ENCODE data around the gene GSK3A. TPM values are rescaled to one million over a fixed set of nuclear protein-coding genes. Genes with fewer than 3 reads are reported as not detected.
"Not testable (repeated sequence)": the region's sequence is repeated elsewhere in the genome, so short reads cannot be mapped to it uniquely, and the experiment has no call there.

GSK3A gene
- total and polyA plus RNA-seq, 7 experiments from 2014 or later: 11.4 to 52.0 (median 30.6) TPM

- Histone ChIP-seq H3K4me3 (ENCODE audit: low read length) (peak overlapping the region; percentile 85), H3K27ac (ENCODE audit: low read depth, low read length) (peak overlapping the region; percentile 95), H3K27me3 (ENCODE audit: control insufficient read depth in 2 of 2, insufficient read depth in 2 of 2, low read length in 2 of 2) (no peaks in the 10 kb centered on the region), H3K36me3 (ENCODE audit: control insufficient read depth in 2 of 3, insufficient read depth in 3 of 3, low read length in 3 of 3) (peaks cover 0 to 13% (median 0%) of the 10 kb centered on the region in 3 experiments), H3K9me3 (ENCODE audit: control insufficient read depth in 2 of 3, low read length in 3 of 3) (no peaks in the 10 kb centered on the region), H3K4me1 (ENCODE audit: control insufficient read depth in 2 of 2, insufficient read depth in 2 of 2, low read length in 2 of 2) (peaks cover 23 to 29% of the 10 kb centered on the region in 2 donors)
- H3K4me3 Mint-ChIP-seq: no peak overlapping the region
- ATAC-seq: peak; percentile 75
- H3K4me1 Mint-ChIP-seq: peaks cover 8 to 30% (median 25%) of the 10 kb centered on the region in 7 donors
- ChIA-PET POLR2A (interaction anchor here (0.6 to 1.4 kb wide), 2 partner anchors 9 to 12 kb away, joined by 4 to 9 read pairs; no protein-coding TSS in a partner anchor), CTCF (no interaction called here)
- H3K36me3 Mint-ChIP-seq: peaks cover 0 to 8% (median 3%) of the 10 kb centered on the region in 5 donors
- no peak overlapping the region for H3K27ac Mint-ChIP-seq
- H3K27me3 Mint-ChIP-seq: no peaks in the 10 kb centered on the region
- no peaks in the 10 kb centered on the region for H3K9me3 Mint-ChIP-seq
- intact Hi-C loops (cut with micrococcal nuclease): loop anchor here (1.0 to 5.0 kb wide), 13 partner anchors 12 to 1823 kb away; partner anchors contain the start of genes ERF (in 2 of the 2), PAFAH1B3 (in 2 of the 2), PRR19 (in 2 of the 2) and DEDD2 (in 1 of the 2)
- DNase-seq: peak; percentile 93 to 100 (median 100)
Observed at GRCh38 chr19:42268142-42268703, 25.8 kb upstream of the GSK3A start.

- Mint-ChIP-seq H3K4me3 (no peak overlapping the region), H3K27me3 (no peaks in the 10 kb centered on the region), H3K27ac (no peak overlapping the region), H3K36me3 (peaks cover 0 to 8% (median 0%) of the 10 kb centered on the region in 5 donors), H3K9me3 (no peaks in the 10 kb centered on the region), H3K4me1 (peaks cover 8 to 30% (median 23%) of the 10 kb centered on the region in 7 donors)
- Histone ChIP-seq H3K27me3 (ENCODE audit: control insufficient read depth in 2 of 2, insufficient read depth in 2 of 2, low read length in 2 of 2) (no peaks in the 10 kb centered on the region), H3K36me3 (ENCODE audit: control insufficient read depth in 2 of 3, insufficient read depth in 3 of 3, low read length in 3 of 3) (peaks cover 0 to 8% (median 0%) of the 10 kb centered on the region in 3 experiments), H3K4me1 (ENCODE audit: control insufficient read depth in 2 of 2, insufficient read depth in 2 of 2, low read length in 2 of 2) (peaks cover 23 to 29% of the 10 kb centered on the region in 2 donors), H3K9me3 (ENCODE audit: control insufficient read depth in 2 of 3, low read length in 3 of 3) (no peaks in the 10 kb centered on the region), H3K27ac (ENCODE audit: low read depth, low read length) (peak overlapping the region; percentile 95), H3K4me3 (ENCODE audit: low read length) (peak overlapping the region; percentile 85)
- CTCF ChIA-PET: interaction anchor here (0.6 kb wide), 1 partner anchor 156 kb away, joined by 3 read pairs; no protein-coding TSS in a partner anchor
- intact Hi-C loops (cut with micrococcal nuclease): loop anchor here (1.0 to 5.0 kb wide), 13 partner anchors 12 to 1823 kb away; partner anchors contain the start of genes ERF (in 2 of the 2), PAFAH1B3 (in 2 of the 2), PRR19 (in 2 of the 2) and DEDD2 (in 1 of the 2)
- ATAC-seq (no peak), DNase-seq (no peak)
- POLR2A ChIA-PET: interaction anchor here (0.6 to 1.4 kb wide), 4 partner anchors 9 to 23 kb away, joined by 4 to 9 read pairs (median 6); no protein-coding TSS in a partner anchor
Observed at GRCh38 chr19:42267644-42268141, 25.3 kb upstream of the GSK3A start.

- not testable (repeated sequence) for H3K27me3 Mint-ChIP-seq; H3K9me3 ChIP-seq (ENCODE audit: control insufficient read depth in 2 of 3, low read length in 3 of 3); H3K27me3 ChIP-seq (ENCODE audit: control insufficient read depth in 2 of 2, insufficient read depth in 2 of 2, low read length in 2 of 2); H3K36me3 ChIP-seq (ENCODE audit: control insufficient read depth in 2 of 3, insufficient read depth in 3 of 3, low read length in 3 of 3); H3K9me3 Mint-ChIP-seq; H3K4me3 ChIP-seq (ENCODE audit: low read length); H3K36me3 Mint-ChIP-seq; DNase-seq; ATAC-seq
- peak overlapping the region; percentile 95 for H3K27ac ChIP-seq (ENCODE audit: low read depth, low read length)
- H3K4me1 ChIP-seq (ENCODE audit: control insufficient read depth in 2 of 2, insufficient read depth in 2 of 2, low read length in 2 of 2): peaks cover 23 to 29% of the 10 kb centered on the region in 2 donors
- intact Hi-C loops (cut with micrococcal nuclease): loop anchor here in 1 of 2 donors (5.0 kb wide), 1 partner anchor 1005 kb away; the partner anchor contains the start of gene HNRNPUL1
- POLR2A ChIA-PET: interaction anchor here (1.0 to 1.7 kb wide), 4 partner anchors 11 to 24 kb away, joined by 4 to 9 read pairs (median 6); partner anchors contain the start of gene GSK3A
- peak overlapping the region in 3 of 9 donors; percentile 14 to 75 (median 54) for H3K27ac Mint-ChIP-seq
- H3K4me1 Mint-ChIP-seq: peaks cover 8 to 30% (median 23%) of the 10 kb centered on the region in 7 donors
- CTCF ChIA-PET: interaction anchor here (0.6 to 0.7 kb wide), 3 partner anchors 24 to 183 kb away, joined by 3 to 5 read pairs (median 5); no protein-coding TSS in a partner anchor
- H3K4me3 Mint-ChIP-seq: peak overlapping the region in 3 of 10 donors; percentile 7 to 45 (median 39)
Observed at GRCh38 chr19:42266928-42267603, 24.7 kb upstream of the GSK3A start.

- POLR2A ChIA-PET: interaction anchor here (1.7 kb wide), 1 partner anchor 23 kb away, joined by 5 read pairs; the partner anchor contains the start of gene GSK3A
- H3K27ac Mint-ChIP-seq: peak overlapping the region in 2 of 9 donors; percentile 56 to 65
- CTCF ChIA-PET; H3K36me3 Mint-ChIP-seq; H3K36me3 ChIP-seq (ENCODE audit: control insufficient read depth in 2 of 3, insufficient read depth in 3 of 3, low read length in 3 of 3); H3K9me3 ChIP-seq (ENCODE audit: control insufficient read depth in 2 of 3, low read length in 3 of 3); H3K27me3 Mint-ChIP-seq; H3K9me3 Mint-ChIP-seq; ATAC-seq; H3K27ac ChIP-seq (ENCODE audit: low read depth, low read length); DNase-seq; H3K27me3 ChIP-seq (ENCODE audit: control insufficient read depth in 2 of 2, insufficient read depth in 2 of 2, low read length in 2 of 2); H3K4me3 ChIP-seq (ENCODE audit: low read length): not testable (repeated sequence)
- H3K4me1 Mint-ChIP-seq: peaks cover 6 to 24% (median 17%) of the 10 kb centered on the region in 7 donors
- intact Hi-C loops (cut with micrococcal nuclease): loop anchor here in 1 of 2 donors (5.0 kb wide), 1 partner anchor 1004 kb away; the partner anchor contains the start of gene HNRNPUL1
- H3K4me3 Mint-ChIP-seq: peak overlapping the region in 1 of 10 donors; percentile 5
- peaks cover 17 to 23% of the 10 kb centered on the region in 2 donors for H3K4me1 ChIP-seq (ENCODE audit: control insufficient read depth in 2 of 2, insufficient read depth in 2 of 2, low read length in 2 of 2)
Observed at GRCh38 chr19:42266105-42266504, 23.7 kb upstream of the GSK3A start.

- ChIA-PET POLR2A (interaction anchor here (1.2 kb wide), 1 partner anchor 15 kb away, joined by 5 read pairs; no protein-coding TSS in a partner anchor), CTCF (no interaction called here)
- H3K36me3 Mint-ChIP-seq: no peaks in the 10 kb centered on the region
- peaks cover 0 to 4% (median under 1%) of the 10 kb centered on the region in 7 donors for H3K4me1 Mint-ChIP-seq
- Histone ChIP-seq H3K9me3 (ENCODE audit: control insufficient read depth in 2 of 3, low read length in 3 of 3) (no peaks in the 10 kb centered on the region), H3K36me3 (ENCODE audit: control insufficient read depth in 2 of 3, insufficient read depth in 3 of 3, low read length in 3 of 3) (no peaks in the 10 kb centered on the region), H3K4me1 (ENCODE audit: control insufficient read depth in 2 of 2, insufficient read depth in 2 of 2, low read length in 2 of 2) (no peaks in the 10 kb centered on the region), H3K27me3 (ENCODE audit: control insufficient read depth in 2 of 2, insufficient read depth in 2 of 2, low read length in 2 of 2) (no peaks in the 10 kb centered on the region), H3K4me3 (ENCODE audit: low read length) (no peak overlapping the region), H3K27ac (ENCODE audit: low read depth, low read length) (no peak overlapping the region)
- peaks cover 0 to 8% (median 0%) of the 10 kb centered on the region in 5 donors for H3K27me3 Mint-ChIP-seq
- H3K4me3 Mint-ChIP-seq: no peak overlapping the region
- no peak for DNase-seq
- intact Hi-C loops (cut with micrococcal nuclease): no loop called here
- no peaks in the 10 kb centered on the region for H3K9me3 Mint-ChIP-seq
- ATAC-seq: no peak
- peak overlapping the region in 1 of 9 donors; percentile 2 for H3K27ac Mint-ChIP-seq
Observed at GRCh38 chr19:42261763-42262162, 19.4 kb upstream of the GSK3A start.

- CTCF ChIA-PET: interaction anchor here (0.7 kb wide), 1 partner anchor 15 kb away, joined by 3 read pairs; no protein-coding TSS in a partner anchor
- intact Hi-C loops (cut with micrococcal nuclease); H3K36me3 Mint-ChIP-seq: not testable (repeated sequence)
Observed at GRCh38 chr19:42257842-42258241, 15.4 kb upstream of the GSK3A start.

More at GRCh38 chr19:42257842-42258241, 15.4 kb upstream of the GSK3A start:
- H3K36me3 ChIP-seq (ENCODE audit: control insufficient read depth in 2 of 3, insufficient read depth in 3 of 3, low read length in 3 of 3): peaks cover 0 to 10% (median 0%) of the 10 kb centered on the region in 3 experiments
- Mint-ChIP-seq H3K27me3 (peaks cover 0 to 17% (median 0%) of the 10 kb centered on the region in 5 donors), H3K27ac (peak overlapping the region in 2 of 9 donors; percentile 14 to 23), H3K4me1 (peaks cover 8 to 13% (median 12%) of the 10 kb centered on the region in 7 donors)
- POLR2A ChIA-PET: interaction anchor here (0.9 kb wide), 2 partner anchors 15 to 138 kb away, joined by 3 read pairs; partner anchors contain the start of gene GSK3A
- ATAC-seq; DNase-seq; H3K9me3 ChIP-seq (ENCODE audit: control insufficient read depth in 2 of 3, low read length in 3 of 3); H3K27me3 ChIP-seq (ENCODE audit: control insufficient read depth in 2 of 2, insufficient read depth in 2 of 2, low read length in 2 of 2); H3K4me1 ChIP-seq (ENCODE audit: control insufficient read depth in 2 of 2, insufficient read depth in 2 of 2, low read length in 2 of 2); H3K4me3 ChIP-seq (ENCODE audit: low read length); H3K9me3 Mint-ChIP-seq; H3K27ac ChIP-seq (ENCODE audit: low read depth, low read length); H3K4me3 Mint-ChIP-seq: not testable (repeated sequence)

All from naive thymus-derived CD4-positive, alpha-beta T cell (primary cell).